ENCODE measurements around the gene AAR2. TPM values are rescaled to one million over a fixed set of nuclear protein-coding genes. Genes with fewer than 3 reads are reported as not detected.

The AAR2 gene
- total RNA-seq, 1 experiment from 2014 or later: 24.9 TPM

GRCh38 chr20:36228770-36229169, 7.5 kb upstream of the AAR2 start:
- no peak overlapping the region for H3K4me3 ChIP-seq (ENCODE audit: low read length)
- no peak overlapping the region for H3K9ac ChIP-seq (ENCODE audit: low read length)
- no peaks in the 10 kb centered on the region for H3K9me2 ChIP-seq (replicated peaks; ENCODE audit: insufficient read depth, low read length)
- DNase-seq: no peak
- no peak overlapping the region for H3K4me2 ChIP-seq (ENCODE audit: low read depth, low read length, poor library complexity, severe bottlenecking)
- no peaks in the 10 kb centered on the region for H4K20me1 ChIP-seq (ENCODE audit: insufficient read depth, low read depth, low read length)
- H3K79me2 ChIP-seq (ENCODE audit: low read length): no peaks in the 10 kb centered on the region
- H3K27ac ChIP-seq (ENCODE audit: low read length): no peak overlapping the region
- no peaks in the 10 kb centered on the region for H3K36me3 ChIP-seq (ENCODE audit: insufficient read depth, low read length)
- H3K9me3 ChIP-seq (ENCODE audit: low read length): no peaks in the 10 kb centered on the region
- H3K4me1 ChIP-seq (ENCODE audit: low read length): no peaks in the 10 kb centered on the region
- no peak overlapping the region for H2AFZ ChIP-seq (ENCODE audit: low read length)
- H3K27me3 ChIP-seq (ENCODE audit: low read length): no peaks in the 10 kb centered on the region

DNA sequence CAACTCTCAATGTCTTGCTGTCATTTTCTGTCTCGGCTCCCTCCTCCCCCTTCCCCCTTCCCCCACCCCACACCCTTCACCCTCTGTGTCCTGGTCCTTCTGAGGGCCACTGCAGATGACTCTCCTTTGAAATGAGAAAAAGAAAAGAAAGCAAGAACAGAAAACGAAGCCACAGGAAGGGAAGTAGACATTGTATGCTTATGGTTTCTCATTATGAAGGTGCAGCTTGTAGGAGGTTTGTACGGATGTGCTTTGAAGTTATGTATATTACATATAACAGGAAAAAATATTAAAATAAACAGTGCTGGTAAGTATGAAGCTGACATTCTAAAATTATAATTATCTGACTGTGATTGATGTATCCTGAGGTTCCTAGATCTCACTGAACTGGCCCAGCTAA, 6.3 kb upstream of the AAR2 start:
- H3K27ac ChIP-seq (ENCODE audit: low read length): no peak overlapping the region

GRCh38 chr20:36231331-36231730, 4.9 kb upstream of the AAR2 start:
- DNase-seq: no peak
- no peaks in the 10 kb centered on the region for H3K27me3 ChIP-seq (ENCODE audit: low read length)
- no peaks in the 10 kb centered on the region for H3K36me3 ChIP-seq (ENCODE audit: insufficient read depth, low read length)
- H3K4me2 ChIP-seq (ENCODE audit: low read depth, low read length, poor library complexity, severe bottlenecking): no peak overlapping the region
- H3K79me2 ChIP-seq (ENCODE audit: low read length): peaks cover 6% of the 10 kb centered on the region
- no peak overlapping the region for H3K9ac ChIP-seq (ENCODE audit: low read length)
- H3K4me3 ChIP-seq (ENCODE audit: low read length): no peak overlapping the region
- H4K20me1 ChIP-seq (ENCODE audit: insufficient read depth, low read depth, low read length): no peaks in the 10 kb centered on the region
- no peaks in the 10 kb centered on the region for H3K9me3 ChIP-seq (ENCODE audit: low read length)
- H3K27ac ChIP-seq (ENCODE audit: low read length): no peak overlapping the region
- H2AFZ ChIP-seq (ENCODE audit: low read length): no peak overlapping the region
- H3K9me2 ChIP-seq (replicated peaks; ENCODE audit: insufficient read depth, low read length): no peaks in the 10 kb centered on the region
- H3K4me1 ChIP-seq (ENCODE audit: low read length): peaks cover 5% of the 10 kb centered on the region

More for the DNA sequence above, 6.3 kb upstream of the AAR2 start:
- Histone ChIP-seq H3K9me3 (ENCODE audit: low read length) (no peaks in the 10 kb centered on the region), H3K4me1 (ENCODE audit: low read length) (no peaks in the 10 kb centered on the region), H3K9me2 (replicated peaks; ENCODE audit: insufficient read depth, low read length) (no peaks in the 10 kb centered on the region), H3K4me2 (ENCODE audit: low read depth, low read length, poor library complexity, severe bottlenecking) (no peak overlapping the region), H3K9ac (ENCODE audit: low read length) (no peak overlapping the region), H4K20me1 (ENCODE audit: insufficient read depth, low read depth, low read length) (no peaks in the 10 kb centered on the region), H3K36me3 (ENCODE audit: insufficient read depth, low read length) (no peaks in the 10 kb centered on the region), H3K79me2 (ENCODE audit: low read length) (no peaks in the 10 kb centered on the region), H3K27me3 (ENCODE audit: low read length) (no peaks in the 10 kb centered on the region), H2AFZ (ENCODE audit: low read length) (no peak overlapping the region), H3K4me3 (ENCODE audit: low read length) (no peak overlapping the region)
- no peak for DNase-seq

DNA sequence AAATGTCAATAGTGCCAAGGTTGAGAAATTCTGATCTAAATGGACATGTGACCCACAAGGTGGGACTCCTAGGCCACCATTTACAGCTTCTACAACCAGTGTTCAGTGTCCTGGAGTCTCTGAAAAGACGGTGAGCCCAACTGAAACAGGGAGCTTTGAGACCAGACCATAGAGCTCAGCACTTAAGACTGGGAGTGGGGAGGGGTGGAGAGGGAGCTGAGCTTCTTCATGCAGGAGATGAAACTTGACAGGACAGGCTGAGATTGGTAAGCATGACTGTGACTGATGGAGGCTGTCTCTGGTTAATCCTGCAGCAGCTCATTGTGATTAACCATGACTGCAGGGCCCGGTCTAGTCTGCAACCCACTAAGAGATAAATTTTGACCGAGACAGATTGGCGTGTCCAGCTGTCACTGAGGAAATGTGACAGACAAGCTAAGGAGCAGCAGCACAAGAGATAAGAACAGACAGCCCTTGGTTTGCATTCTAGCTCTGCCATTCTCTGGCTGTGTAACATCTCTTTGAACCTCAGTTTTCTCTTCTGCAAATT, 1.4 kb upstream of the AAR2 start:
- no peak for DNase-seq
- no peaks in the 10 kb centered on the region for H3K36me3 ChIP-seq (ENCODE audit: insufficient read depth, low read length)
- H3K4me3 ChIP-seq (ENCODE audit: low read length): no peak overlapping the region
- H3K79me2 ChIP-seq (ENCODE audit: low read length): peaks cover 40% of the 10 kb centered on the region
- H2AFZ ChIP-seq (ENCODE audit: low read length): peak overlapping the region; percentile 22; the same call in 1 of the 2 replicates
- peaks cover 17% of the 10 kb centered on the region for H3K4me1 ChIP-seq (ENCODE audit: low read length)
- H3K9ac ChIP-seq (ENCODE audit: low read length): no peak overlapping the region
- H3K9me2 ChIP-seq (replicated peaks; ENCODE audit: insufficient read depth, low read length): no peaks in the 10 kb centered on the region
- H3K27ac ChIP-seq (ENCODE audit: low read length): no peak overlapping the region
- no peaks in the 10 kb centered on the region for H3K9me3 ChIP-seq (ENCODE audit: low read length)
- H3K4me2 ChIP-seq (ENCODE audit: low read depth, low read length, poor library complexity, severe bottlenecking): no peak overlapping the region
- 0 out of 2 replicates have a peak, but pooled peaks cover 6% of the 10 kb centered on the region for H4K20me1 ChIP-seq (ENCODE audit: insufficient read depth, low read depth, low read length)
- H3K27me3 ChIP-seq (ENCODE audit: low read length): no peaks in the 10 kb centered on the region

GRCh38 chr20:36236786-36237121, 476 bp downstream of the AAR2 start:
- peaks cover 59% of the 10 kb centered on the region for H3K79me2 ChIP-seq (ENCODE audit: low read length)
- peak overlapping the region; percentile 87 for H3K9ac ChIP-seq (ENCODE audit: low read length)
- peak overlapping the region; percentile 90 for H3K4me3 ChIP-seq (ENCODE audit: low read length)
- H2AFZ ChIP-seq (ENCODE audit: low read length): peak overlapping the region; percentile 100
- H3K36me3 ChIP-seq (ENCODE audit: insufficient read depth, low read length): peaks cover 14% of the 10 kb centered on the region; the same call in 1 of the 2 replicates
- peaks cover 17% of the 10 kb centered on the region for H3K4me1 ChIP-seq (ENCODE audit: low read length)
- peak overlapping the region; percentile 96 for H3K4me2 ChIP-seq (ENCODE audit: low read depth, low read length, poor library complexity, severe bottlenecking)
- no peak for DNase-seq
- no peaks in the 10 kb centered on the region for H3K9me3 ChIP-seq (ENCODE audit: low read length)
- H3K9me2 ChIP-seq (replicated peaks; ENCODE audit: insufficient read depth, low read length): no peaks in the 10 kb centered on the region
- peak overlapping the region; percentile 26; the same call in 1 of the 2 replicates for H3K27ac ChIP-seq (ENCODE audit: low read length)
- no peaks in the 10 kb centered on the region for H3K27me3 ChIP-seq (ENCODE audit: low read length)
- 0 out of 2 replicates have a peak, but pooled peaks cover 6% of the 10 kb centered on the region for H4K20me1 ChIP-seq (ENCODE audit: insufficient read depth, low read depth, low read length)

DNA sequence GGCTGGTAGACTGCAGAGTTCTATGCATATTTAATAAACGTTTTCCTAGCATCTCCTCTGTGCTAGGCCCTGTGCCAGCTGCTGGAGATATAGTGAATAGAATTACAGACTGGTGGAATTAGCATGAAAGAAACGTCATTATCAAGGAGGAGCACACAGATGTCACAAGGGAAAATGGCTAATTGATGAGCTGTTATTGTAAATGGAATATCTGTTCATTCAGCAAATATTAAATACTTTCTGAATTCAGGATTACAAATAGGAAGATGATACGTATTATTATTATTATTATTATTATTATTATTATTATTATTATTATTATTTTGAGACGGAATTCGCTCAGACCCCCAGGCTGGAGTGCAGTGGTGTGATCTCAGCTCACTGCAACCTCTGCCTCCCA, 1.2 kb downstream of the AAR2 start:
- DNase-seq: no peak
- Histone ChIP-seq H3K36me3 (ENCODE audit: insufficient read depth, low read length) (peaks cover 14% of the 10 kb centered on the region; the same call in 1 of the 2 replicates), H3K4me3 (ENCODE audit: low read length) (peak overlapping the region; percentile 90), H3K27me3 (ENCODE audit: low read length) (no peaks in the 10 kb centered on the region), H3K79me2 (ENCODE audit: low read length) (peaks cover 63% of the 10 kb centered on the region), H3K4me2 (ENCODE audit: low read depth, low read length, poor library complexity, severe bottlenecking) (peak overlapping the region; percentile 96), H3K27ac (ENCODE audit: low read length) (no peak overlapping the region), H3K9ac (ENCODE audit: low read length) (peak overlapping the region; percentile 87), H3K9me3 (ENCODE audit: low read length) (no peaks in the 10 kb centered on the region), H2AFZ (ENCODE audit: low read length) (no peak overlapping the region), H4K20me1 (ENCODE audit: insufficient read depth, low read depth, low read length) (0 out of 2 replicates have a peak, but pooled peaks cover 6% of the 10 kb centered on the region), H3K9me2 (replicated peaks; ENCODE audit: insufficient read depth, low read length) (no peaks in the 10 kb centered on the region), H3K4me1 (ENCODE audit: low read length) (peaks cover 17% of the 10 kb centered on the region)

DNA sequence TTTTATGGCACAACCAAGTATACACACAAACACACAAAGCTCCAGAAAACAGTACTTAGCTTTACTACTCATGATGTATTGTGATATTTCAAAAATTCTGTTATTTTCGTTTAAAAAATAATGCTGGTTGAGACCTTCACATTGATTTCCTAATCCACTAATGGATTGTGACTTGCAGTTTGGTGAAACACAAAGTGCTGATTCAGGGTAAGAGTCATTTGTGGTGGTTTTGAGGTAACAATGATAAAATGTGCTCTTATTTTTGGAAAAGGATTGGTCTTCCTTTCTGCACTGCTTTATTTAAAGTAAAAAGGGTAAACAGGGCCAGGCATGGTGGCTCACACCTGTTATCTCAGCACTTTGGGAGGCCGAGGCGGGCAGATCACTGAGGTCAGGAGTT, 1.9 kb downstream of the AAR2 start:
- no peak overlapping the region for H3K27ac ChIP-seq (ENCODE audit: low read length)
- DNase-seq: no peak
- H2AFZ ChIP-seq (ENCODE audit: low read length): no peak overlapping the region
- 0 out of 2 replicates have a peak, but pooled peaks cover 6% of the 10 kb centered on the region for H4K20me1 ChIP-seq (ENCODE audit: insufficient read depth, low read depth, low read length)
- no peaks in the 10 kb centered on the region for H3K9me3 ChIP-seq (ENCODE audit: low read length)
- H3K36me3 ChIP-seq (ENCODE audit: insufficient read depth, low read length): peaks cover 18% of the 10 kb centered on the region; the same call in 1 of the 2 replicates
- no peaks in the 10 kb centered on the region for H3K9me2 ChIP-seq (replicated peaks; ENCODE audit: insufficient read depth, low read length)
- H3K27me3 ChIP-seq (ENCODE audit: low read length): no peaks in the 10 kb centered on the region
- no peak overlapping the region for H3K9ac ChIP-seq (ENCODE audit: low read length)
- peaks cover 17% of the 10 kb centered on the region for H3K4me1 ChIP-seq (ENCODE audit: low read length)
- H3K4me2 ChIP-seq (ENCODE audit: low read depth, low read length, poor library complexity, severe bottlenecking): peak overlapping the region; percentile 32
- H3K79me2 ChIP-seq (ENCODE audit: low read length): peaks cover 67% of the 10 kb centered on the region
- no peak overlapping the region for H3K4me3 ChIP-seq (ENCODE audit: low read length)

DNA sequence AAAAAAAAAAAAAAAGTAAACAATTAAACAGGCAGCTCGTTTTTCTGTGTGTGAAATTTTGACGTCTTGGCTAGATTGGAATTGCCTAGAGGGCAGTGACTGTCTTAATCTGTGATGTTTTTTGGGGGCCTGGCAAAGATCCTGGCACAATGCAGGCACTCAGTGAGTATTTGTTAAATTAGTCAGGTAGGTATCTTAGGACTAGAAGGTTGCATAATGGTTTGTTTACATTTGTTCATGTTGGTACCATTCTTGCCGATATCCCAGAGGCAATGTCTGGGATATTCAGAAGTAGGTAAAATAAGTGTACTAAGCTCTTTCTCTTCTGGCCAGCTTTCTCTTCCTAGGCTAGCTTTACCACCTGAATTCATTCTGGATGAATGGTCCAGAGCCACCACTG, 2.5 kb downstream of the AAR2 start:
- Histone ChIP-seq H3K4me3 (ENCODE audit: low read length) (no peak overlapping the region), H2AFZ (ENCODE audit: low read length) (no peak overlapping the region), H3K4me1 (ENCODE audit: low read length) (peaks cover 17% of the 10 kb centered on the region), H3K79me2 (ENCODE audit: low read length) (peaks cover 71% of the 10 kb centered on the region), H3K4me2 (ENCODE audit: low read depth, low read length, poor library complexity, severe bottlenecking) (no peak overlapping the region), H3K9me3 (ENCODE audit: low read length) (no peaks in the 10 kb centered on the region), H4K20me1 (ENCODE audit: insufficient read depth, low read depth, low read length) (0 out of 2 replicates have a peak, but pooled peaks cover 6% of the 10 kb centered on the region), H3K9me2 (replicated peaks; ENCODE audit: insufficient read depth, low read length) (no peaks in the 10 kb centered on the region), H3K27me3 (ENCODE audit: low read length) (no peaks in the 10 kb centered on the region), H3K27ac (ENCODE audit: low read length) (no peak overlapping the region), H3K9ac (ENCODE audit: low read length) (no peak overlapping the region), H3K36me3 (ENCODE audit: insufficient read depth, low read length) (peaks cover 18% of the 10 kb centered on the region; the same call in 1 of the 2 replicates)
- DNase-seq: no peak
